Fibroblast of lung (primary cell): ENCODE data around the gene MYRIP.

Experiments used
- CTCF ChIP-seq, 2 donors: IDR thresholded peaks in 1 of 2; conservative IDR thresholded peaks in 1 of 2; 1 replicate in 1 of 2; 2 replicates in 1 of 2; pipeline ENCODE4 v1.5.1; 2011 to 2012; ENCODE audit warnings: low read length in 2 of 2, control low read depth in 1 of 2, inconsistent platforms in 1 of 2, low read depth in 1 of 2, mild to moderate bottlenecking in 1 of 2
- EZH2 ChIP-seq: IDR thresholded peaks from 2 replicates; pipeline ENCODE4 v1.5.1; 2012; ENCODE audit warnings: low read length, control low read depth, mild to moderate bottlenecking; ENCODE audit errors: missing control alignments

GRCh38 chr3:39806820-39807219 is 2.6 kb upstream of the MYRIP start:
- TF ChIP-seq CTCF (conservative IDR thresholded peaks at IDR 0.05 in 1 of 2, IDR thresholded peaks at IDR 0.05 in 1 of 2; ENCODE audit: low read depth in 1 of 2, low read length in 2 of 2) (no peak), EZH2 (no peak)
